C4-2B (cell line): ENCODE results near the gene FAM83F.

ENCODE experiments used
- H3K27ac ChIP-seq: fragments of 450-650 bp; 2 replicates; pipeline ENCODE4 v1.5.1; 2017
- ZFX ChIP-seq: fragments of 450-650 bp; IDR thresholded peaks from 2 replicates; pipeline ENCODE4 v1.6.1; 2017
- TF ChIP-seq, protein P1 (sequence below): fragments of 450-650 bp; conservative IDR thresholded peaks from 2 replicates; pipeline ENCODE4 v1.5.1; 2017; ENCODE audit warnings: mild to moderate bottlenecking

The FAM83F gene

DNA sequence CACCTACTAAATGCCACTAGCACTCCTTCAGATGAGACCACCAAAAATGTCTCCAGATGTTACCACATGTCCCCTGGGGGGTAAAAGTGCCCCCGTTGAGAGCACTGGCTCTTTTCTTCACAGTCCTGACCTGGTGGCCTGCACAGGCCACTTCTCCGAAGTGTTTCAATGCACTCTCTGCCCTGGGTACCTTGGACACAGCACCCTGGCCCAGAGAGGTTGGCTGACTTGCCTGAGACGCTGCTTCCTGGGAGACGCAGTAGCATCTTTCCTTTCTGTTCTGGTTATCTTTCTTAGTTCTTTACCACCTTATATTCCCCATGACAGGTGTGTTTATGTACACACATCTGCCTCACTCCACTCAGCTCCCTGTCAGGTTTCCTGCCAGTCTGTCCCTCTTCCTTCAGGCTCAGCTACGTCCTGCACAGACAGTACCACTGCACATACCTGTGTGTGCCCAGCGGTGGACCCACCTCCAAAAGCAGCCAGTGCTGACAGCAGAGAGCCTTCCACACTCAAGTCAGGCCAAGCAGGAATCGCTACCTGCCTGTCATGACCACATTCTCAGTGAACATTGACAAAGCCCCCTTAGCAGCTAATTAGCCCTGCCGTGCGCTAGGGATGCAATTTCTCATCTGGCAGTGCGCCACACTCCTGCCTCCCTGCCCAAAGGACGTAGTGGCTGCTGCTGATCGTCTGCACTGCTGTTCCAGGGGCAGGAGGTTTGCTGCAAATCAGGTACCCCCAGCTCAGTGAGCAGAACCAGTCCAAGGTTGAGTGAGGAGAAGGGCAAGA is 39.0 kb downstream of the FAM83F start:
- H3K27ac ChIP-seq, result no peak overlapping the region
- TF ChIP-seq, protein P1, sequence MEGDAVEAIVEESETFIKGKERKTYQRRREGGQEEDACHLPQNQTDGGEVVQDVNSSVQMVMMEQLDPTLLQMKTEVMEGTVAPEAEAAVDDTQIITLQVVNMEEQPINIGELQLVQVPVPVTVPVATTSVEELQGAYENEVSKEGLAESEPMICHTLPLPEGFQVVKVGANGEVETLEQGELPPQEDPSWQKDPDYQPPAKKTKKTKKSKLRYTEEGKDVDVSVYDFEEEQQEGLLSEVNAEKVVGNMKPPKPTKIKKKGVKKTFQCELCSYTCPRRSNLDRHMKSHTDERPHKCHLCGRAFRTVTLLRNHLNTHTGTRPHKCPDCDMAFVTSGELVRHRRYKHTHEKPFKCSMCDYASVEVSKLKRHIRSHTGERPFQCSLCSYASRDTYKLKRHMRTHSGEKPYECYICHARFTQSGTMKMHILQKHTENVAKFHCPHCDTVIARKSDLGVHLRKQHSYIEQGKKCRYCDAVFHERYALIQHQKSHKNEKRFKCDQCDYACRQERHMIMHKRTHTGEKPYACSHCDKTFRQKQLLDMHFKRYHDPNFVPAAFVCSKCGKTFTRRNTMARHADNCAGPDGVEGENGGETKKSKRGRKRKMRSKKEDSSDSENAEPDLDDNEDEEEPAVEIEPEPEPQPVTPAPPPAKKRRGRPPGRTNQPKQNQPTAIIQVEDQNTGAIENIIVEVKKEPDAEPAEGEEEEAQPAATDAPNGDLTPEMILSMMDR, result no peak
- no peak for TF ChIP-seq ZFX

DNA sequence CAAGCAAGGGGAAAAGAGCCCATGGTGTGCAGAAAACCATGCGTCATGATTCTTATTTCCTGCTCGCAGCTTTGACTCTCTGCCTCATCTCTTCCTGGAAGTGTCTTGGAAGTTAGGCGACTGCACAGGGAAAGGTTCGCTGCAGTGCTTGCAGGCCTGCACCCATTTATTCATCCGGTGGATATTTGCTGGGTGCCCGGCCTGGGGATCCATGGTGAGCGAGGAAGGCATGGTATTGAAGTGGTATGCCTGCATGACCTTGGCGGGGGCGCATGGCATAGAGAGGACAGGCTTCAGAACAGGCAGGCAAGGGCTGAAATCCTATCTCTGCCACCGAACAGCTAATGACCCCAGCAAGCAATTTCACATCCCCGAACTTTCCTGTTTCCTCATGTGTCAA is 40.6 kb downstream of the FAM83F start:
- TF ChIP-seq, protein P1, result no peak
- no peak overlapping the region for H3K27ac ChIP-seq

DNA sequence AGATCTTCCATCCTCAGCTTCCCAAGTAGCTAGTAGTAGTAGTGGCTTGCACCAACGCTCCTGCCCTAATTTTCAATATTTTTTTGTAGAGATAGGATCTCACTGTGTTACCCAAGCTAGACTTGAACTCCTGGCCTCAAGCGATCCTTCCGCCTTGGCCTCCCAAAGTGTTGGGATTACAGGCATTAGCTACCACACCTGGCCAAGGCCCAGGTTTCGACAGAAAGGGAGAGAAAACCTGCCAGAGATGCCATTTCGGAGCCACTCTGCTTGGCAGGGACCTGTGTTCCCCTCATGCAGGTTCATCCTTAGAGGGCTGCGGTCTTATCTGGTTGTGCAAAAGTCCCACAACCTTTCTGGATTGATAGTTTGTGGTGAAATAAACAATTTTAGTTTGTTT is 41.4 kb downstream of the FAM83F start:
- TF ChIP-seq ZFX, result no peak
- TF ChIP-seq, protein P1, result no peak
- no peak overlapping the region for H3K27ac ChIP-seq

DNA sequence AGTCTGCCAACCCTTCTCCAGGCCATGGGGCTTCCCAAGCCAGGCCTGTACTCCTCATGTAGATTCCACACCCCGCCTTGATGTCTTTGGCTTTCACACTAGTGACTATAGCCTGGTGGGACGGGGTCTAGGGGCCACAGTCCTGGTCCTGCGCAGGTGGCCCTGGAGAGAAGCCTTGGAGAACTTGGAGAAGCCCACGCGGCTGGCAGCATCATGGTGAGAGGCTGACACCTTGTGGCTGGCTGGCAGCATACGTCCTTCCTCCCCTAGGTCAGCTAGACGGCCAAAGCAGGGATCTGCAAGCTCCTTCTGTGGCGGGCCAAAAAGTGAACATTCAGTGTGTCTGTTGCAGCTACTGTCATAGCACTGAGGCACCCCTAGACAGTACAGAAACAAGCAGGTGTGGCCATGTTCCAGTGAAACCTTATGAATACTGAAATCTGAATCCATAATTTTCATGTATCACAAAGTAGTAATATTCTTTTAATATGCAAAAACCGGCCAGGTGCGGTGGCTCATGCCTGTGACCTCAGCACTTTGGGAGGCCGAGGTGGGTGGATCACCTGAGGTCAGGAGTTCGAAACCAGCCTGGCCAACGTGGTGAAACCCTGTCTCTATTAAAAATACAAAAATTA is 42.0 kb downstream of the FAM83F start:
- no peak for TF ChIP-seq ZFX
- TF ChIP-seq, protein P1, result peak; percentile 83
- no peak overlapping the region for H3K27ac ChIP-seq

DNA sequence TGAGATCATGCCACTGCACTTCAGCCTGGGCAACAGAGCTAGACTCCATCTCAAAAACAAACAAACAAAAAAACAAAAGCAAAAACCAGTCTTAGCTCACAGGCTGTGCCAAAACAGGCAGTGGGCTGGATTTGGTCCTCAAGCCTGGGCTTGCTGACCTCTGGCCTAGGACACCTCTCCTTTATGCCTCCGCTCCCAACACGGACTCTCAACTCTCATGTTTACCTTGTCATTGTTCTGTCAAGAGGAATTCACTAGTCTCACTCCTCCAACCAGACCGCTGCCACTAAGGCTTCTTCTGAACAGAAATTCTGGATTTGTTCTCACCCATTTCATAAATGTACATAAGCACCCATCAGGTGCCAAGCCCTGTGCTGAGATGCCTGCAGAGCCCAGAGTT is 42.6 kb downstream of the FAM83F start:
- TF ChIP-seq, protein P1, result no peak
- TF ChIP-seq ZFX, result no peak
- no peak overlapping the region for H3K27ac ChIP-seq

DNA sequence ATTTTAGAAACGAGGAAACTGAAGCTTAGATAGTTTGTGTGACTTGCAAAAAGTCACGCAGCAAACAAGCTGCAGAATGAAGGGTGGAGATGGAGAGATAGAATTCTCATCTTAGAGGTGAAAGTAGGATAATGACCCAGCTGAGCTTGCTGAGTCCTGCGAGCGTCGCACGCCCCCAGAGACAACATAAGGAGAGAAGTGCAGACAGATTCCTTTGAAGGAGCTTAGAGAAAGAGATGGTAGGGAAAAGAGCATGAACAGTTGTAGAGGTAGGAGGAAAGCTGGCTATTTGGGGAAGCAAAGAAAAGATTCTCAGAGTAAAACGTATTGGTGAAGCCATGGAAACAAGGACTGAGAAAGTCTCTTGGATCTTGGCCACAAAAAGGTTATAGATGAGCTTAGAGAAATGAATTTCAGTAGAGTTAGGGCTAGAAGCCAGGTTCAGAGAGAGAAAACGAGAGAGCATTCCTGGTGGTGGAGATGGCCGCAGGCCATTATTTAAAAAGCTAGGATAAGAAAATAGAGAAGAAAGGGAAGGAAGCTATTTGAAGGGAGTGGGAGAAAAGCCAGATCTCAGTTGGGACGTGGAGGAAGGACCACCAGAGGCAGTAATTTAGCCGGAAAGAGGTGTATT is 44.8 kb downstream of the FAM83F start:
- TF ChIP-seq, protein P1, result no peak
- TF ChIP-seq ZFX, result no peak
- H3K27ac ChIP-seq, result peak overlapping the region; percentile 91

DNA sequence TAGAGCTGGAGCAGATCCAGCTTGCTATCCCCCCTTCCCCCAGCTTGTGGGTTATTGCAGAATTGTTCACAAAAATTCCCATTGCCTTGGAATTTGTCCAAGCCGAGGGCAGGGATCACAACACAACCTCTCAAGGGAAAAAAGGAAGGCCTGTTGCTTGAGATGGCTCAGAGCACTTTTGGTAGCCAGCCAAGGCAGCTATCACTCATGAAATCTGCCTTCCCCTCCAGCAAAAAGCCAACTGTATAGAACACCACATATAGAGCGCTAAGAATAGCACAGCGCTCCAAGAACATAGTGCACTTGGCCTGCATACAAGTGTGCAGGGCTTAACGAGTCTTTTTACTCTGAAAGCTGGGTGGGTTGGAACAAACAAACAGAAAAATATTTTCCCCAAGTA is 46.2 kb downstream of the FAM83F start:
- peak overlapping the region; percentile 91 for H3K27ac ChIP-seq
- TF ChIP-seq ZFX, result no peak
- TF ChIP-seq, protein P1, result 0 out of 2 replicates have a peak, but pooled peaks have one; percentile 5
